ENCODE data around the gene CALM1.

Gene CALM1

GRCh38 chr14:90400904-90401561, 4.2 kb downstream of the CALM1 start:
- H3K4me3 ChIP-seq (ENCODE audit: low read depth, low read length), result no peak overlapping the region
- H3K27me3 ChIP-seq (ENCODE audit: control insufficient read depth, insufficient read depth, low read length), result no peaks in the 10 kb centered on the region
- peaks cover 8% of the 10 kb centered on the region for H3K4me1 ChIP-seq (ENCODE audit: control insufficient read depth, insufficient read depth, low read length)
- no peaks in the 10 kb centered on the region for H3K9me3 ChIP-seq (ENCODE audit: control insufficient read depth, insufficient read depth, low read length)
- H3K36me3 ChIP-seq (ENCODE audit: control insufficient read depth, insufficient read depth, low read length), result peaks cover 45% of the 10 kb centered on the region
- H3K9ac ChIP-seq (ENCODE audit: low read depth, low read length), result no peak overlapping the region

GRCh38 chr14:90402016-90402415, 5.2 kb downstream of the CALM1 start:
- H3K4me1 ChIP-seq (ENCODE audit: control insufficient read depth, insufficient read depth, low read length), result peaks cover 8% of the 10 kb centered on the region
- peaks cover 45% of the 10 kb centered on the region for H3K36me3 ChIP-seq (ENCODE audit: control insufficient read depth, insufficient read depth, low read length)
- no peak overlapping the region for H3K9ac ChIP-seq (ENCODE audit: low read depth, low read length)
- H3K27me3 ChIP-seq (ENCODE audit: control insufficient read depth, insufficient read depth, low read length), result no peaks in the 10 kb centered on the region
- no peak overlapping the region for H3K4me3 ChIP-seq (ENCODE audit: low read depth, low read length)
- H3K9me3 ChIP-seq (ENCODE audit: control insufficient read depth, insufficient read depth, low read length), result no peaks in the 10 kb centered on the region

GRCh38 chr14:90403065-90403464, 6.2 kb downstream of the CALM1 start:
- H3K9ac ChIP-seq (ENCODE audit: low read depth, low read length), result no peak overlapping the region
- peaks cover 45% of the 10 kb centered on the region for H3K36me3 ChIP-seq (ENCODE audit: control insufficient read depth, insufficient read depth, low read length)
- H3K9me3 ChIP-seq (ENCODE audit: control insufficient read depth, insufficient read depth, low read length), result no peaks in the 10 kb centered on the region

GRCh38 chr14:90405101-90405500, 8.3 kb downstream of the CALM1 start:
- H3K27me3 ChIP-seq (ENCODE audit: control insufficient read depth, insufficient read depth, low read length), result no peaks in the 10 kb centered on the region
- H3K36me3 ChIP-seq (ENCODE audit: control insufficient read depth, insufficient read depth, low read length), result peaks cover 45% of the 10 kb centered on the region
- no peak overlapping the region for H3K9ac ChIP-seq (ENCODE audit: low read depth, low read length)
- no peaks in the 10 kb centered on the region for H3K9me3 ChIP-seq (ENCODE audit: control insufficient read depth, insufficient read depth, low read length)
- no peaks in the 10 kb centered on the region for H3K4me1 ChIP-seq (ENCODE audit: control insufficient read depth, insufficient read depth, low read length)
- no peak overlapping the region for H3K4me3 ChIP-seq (ENCODE audit: low read depth, low read length)

More at GRCh38 chr14:90403065-90403464, 6.2 kb downstream of the CALM1 start:
- Histone ChIP-seq H3K4me1 (ENCODE audit: control insufficient read depth, insufficient read depth, low read length) (peaks cover 8% of the 10 kb centered on the region), H3K27me3 (ENCODE audit: control insufficient read depth, insufficient read depth, low read length) (no peaks in the 10 kb centered on the region), H3K4me3 (ENCODE audit: low read depth, low read length) (no peak overlapping the region)

DNA sequence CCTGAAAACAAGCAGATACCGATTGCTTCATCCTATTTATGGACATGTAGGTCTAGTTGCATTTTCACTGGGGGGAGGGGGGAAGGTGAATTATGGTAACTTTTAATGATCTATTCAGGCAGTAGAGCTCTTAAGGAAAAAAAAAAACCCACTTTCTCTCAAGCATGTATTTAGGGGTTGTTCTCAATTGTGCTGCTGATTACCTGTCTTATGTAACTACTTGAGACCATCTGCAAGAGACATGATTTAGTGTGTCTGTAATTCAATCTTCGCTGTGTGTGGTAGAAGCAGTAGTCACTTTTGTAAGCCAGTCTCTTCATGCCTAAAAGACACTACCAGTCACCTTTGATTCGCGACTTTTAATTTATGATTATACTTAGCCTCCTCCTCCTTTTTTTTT, 8.9 kb downstream of the CALM1 start:
- Histone ChIP-seq H3K27me3 (ENCODE audit: control insufficient read depth, insufficient read depth, low read length) (no peaks in the 10 kb centered on the region), H3K9ac (ENCODE audit: low read depth, low read length) (no peak overlapping the region), H3K36me3 (ENCODE audit: control insufficient read depth, insufficient read depth, low read length) (peaks cover 43% of the 10 kb centered on the region), H3K9me3 (ENCODE audit: control insufficient read depth, insufficient read depth, low read length) (no peaks in the 10 kb centered on the region), H3K4me3 (ENCODE audit: low read depth, low read length) (no peak overlapping the region), H3K4me1 (ENCODE audit: control insufficient read depth, insufficient read depth, low read length) (no peaks in the 10 kb centered on the region)

DNA sequence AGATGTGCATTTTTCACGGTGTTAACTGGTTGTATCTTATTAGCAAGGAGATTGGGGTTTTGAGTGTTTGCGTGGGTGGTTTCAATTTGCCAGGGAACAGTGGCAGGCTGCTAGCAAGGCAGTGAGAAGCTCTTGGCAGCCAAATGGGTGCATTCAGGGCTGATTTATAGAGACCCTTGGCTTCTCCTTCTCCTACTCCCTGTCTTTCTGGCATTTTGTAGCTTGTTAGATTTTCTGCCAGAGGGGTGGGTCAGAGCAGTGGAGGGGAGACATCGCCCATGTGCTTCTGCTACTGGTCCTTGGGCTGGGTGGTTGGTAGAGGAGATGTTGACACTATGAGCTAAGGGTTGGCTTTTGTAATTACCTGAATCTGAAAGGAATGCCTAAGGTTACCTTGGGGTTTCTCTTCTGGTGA, 9.6 kb downstream of the CALM1 start:
- Histone ChIP-seq H3K9ac (ENCODE audit: low read depth, low read length) (peak overlapping the region; percentile 24), H3K9me3 (ENCODE audit: control insufficient read depth, insufficient read depth, low read length) (no peaks in the 10 kb centered on the region), H3K4me3 (ENCODE audit: low read depth, low read length) (no peak overlapping the region), H3K27me3 (ENCODE audit: control insufficient read depth, insufficient read depth, low read length) (no peaks in the 10 kb centered on the region), H3K4me1 (ENCODE audit: control insufficient read depth, insufficient read depth, low read length) (no peaks in the 10 kb centered on the region), H3K36me3 (ENCODE audit: control insufficient read depth, insufficient read depth, low read length) (peaks cover 37% of the 10 kb centered on the region)

DNA sequence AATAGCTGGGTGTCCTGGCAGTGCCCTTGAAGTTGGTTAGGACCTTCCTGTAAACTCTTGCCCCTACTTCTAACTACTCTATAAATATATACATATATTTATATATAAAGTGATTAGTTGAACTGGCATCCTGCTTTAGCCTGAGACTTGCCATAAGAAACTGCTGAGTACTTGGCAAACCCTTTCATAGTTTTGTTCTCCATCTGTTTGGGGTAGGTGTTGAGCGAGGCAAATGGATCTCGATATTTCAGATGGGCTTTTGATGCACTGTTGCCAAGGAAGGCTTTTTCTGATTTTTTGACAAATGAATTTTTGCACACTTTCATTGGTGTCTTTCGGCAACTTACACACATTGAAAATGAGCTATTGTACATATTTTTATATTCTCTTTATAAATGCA, 10.4 kb downstream of the CALM1 start:
- Histone ChIP-seq H3K4me3 (ENCODE audit: low read depth, low read length) (no peak overlapping the region), H3K9me3 (ENCODE audit: control insufficient read depth, insufficient read depth, low read length) (no peaks in the 10 kb centered on the region), H3K4me1 (ENCODE audit: control insufficient read depth, insufficient read depth, low read length) (no peaks in the 10 kb centered on the region), H3K27me3 (ENCODE audit: control insufficient read depth, insufficient read depth, low read length) (no peaks in the 10 kb centered on the region), H3K9ac (ENCODE audit: low read depth, low read length) (no peak overlapping the region), H3K36me3 (ENCODE audit: control insufficient read depth, insufficient read depth, low read length) (peaks cover 29% of the 10 kb centered on the region)

DNA sequence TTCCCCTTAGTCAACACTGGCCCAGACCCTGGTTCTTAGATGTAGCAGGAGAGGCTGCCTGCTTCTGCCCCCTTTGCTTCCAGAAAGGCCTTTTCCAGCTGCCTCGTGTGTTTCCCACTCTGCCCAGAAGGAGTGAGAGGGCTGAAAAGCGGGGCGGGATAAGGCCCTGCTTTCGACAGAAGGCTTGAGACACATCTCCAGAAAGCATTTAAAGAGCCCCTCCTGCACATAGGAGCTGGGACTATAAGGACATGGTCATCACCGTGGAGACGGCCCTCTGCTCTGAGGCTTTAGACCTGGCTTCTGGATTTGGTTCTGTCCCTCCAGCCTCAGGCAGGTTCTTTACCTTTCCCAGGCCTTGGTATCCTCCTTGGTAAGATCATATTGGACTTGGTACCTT, 11.9 kb downstream of the CALM1 start:
- no peaks in the 10 kb centered on the region for H3K9me3 ChIP-seq (ENCODE audit: control insufficient read depth, insufficient read depth, low read length)
- H3K36me3 ChIP-seq (ENCODE audit: control insufficient read depth, insufficient read depth, low read length), result peaks cover 16% of the 10 kb centered on the region
- H3K4me3 ChIP-seq (ENCODE audit: low read depth, low read length), result no peak overlapping the region
- H3K4me1 ChIP-seq (ENCODE audit: control insufficient read depth, insufficient read depth, low read length), result no peaks in the 10 kb centered on the region
- H3K27me3 ChIP-seq (ENCODE audit: control insufficient read depth, insufficient read depth, low read length), result no peaks in the 10 kb centered on the region
- no peak overlapping the region for H3K9ac ChIP-seq (ENCODE audit: low read depth, low read length)

- H3K27me3 ChIP-seq (ENCODE audit: control insufficient read depth, insufficient read depth, low read length), result no peaks in the 10 kb centered on the region
- H3K36me3 ChIP-seq (ENCODE audit: control insufficient read depth, insufficient read depth, low read length), result peaks cover 11% of the 10 kb centered on the region
- no peak overlapping the region for H3K9ac ChIP-seq (ENCODE audit: low read depth, low read length)
- H3K4me3 ChIP-seq (ENCODE audit: low read depth, low read length), result no peak overlapping the region
- H3K9me3 ChIP-seq (ENCODE audit: control insufficient read depth, insufficient read depth, low read length), result no peaks in the 10 kb centered on the region
- H3K4me1 ChIP-seq (ENCODE audit: control insufficient read depth, insufficient read depth, low read length), result no peaks in the 10 kb centered on the region
Observed at GRCh38 chr14:90409209-90409730, 12.4 kb downstream of the CALM1 start.

DNA sequence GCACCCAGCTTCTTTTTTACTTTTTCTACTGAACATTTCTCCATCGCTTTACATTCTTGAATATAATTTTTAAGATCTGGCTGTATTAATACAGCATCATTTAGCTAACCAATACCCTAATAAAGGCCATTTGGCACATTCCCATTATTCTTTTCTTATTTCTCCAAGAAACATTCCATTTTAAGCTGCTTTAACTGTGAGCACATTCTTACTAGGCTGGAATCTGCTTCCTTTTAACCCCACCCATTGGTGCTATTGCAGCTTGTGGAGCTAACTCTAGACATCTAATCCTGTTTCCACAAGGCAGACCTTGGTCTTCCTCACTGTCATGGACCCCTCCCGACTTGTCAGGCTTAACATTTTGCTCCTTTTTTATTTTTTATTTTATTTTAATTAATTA, 15.2 kb downstream of the CALM1 start:
- Histone ChIP-seq H3K4me1 (ENCODE audit: control insufficient read depth, insufficient read depth, low read length) (no peaks in the 10 kb centered on the region), H3K9me3 (ENCODE audit: control insufficient read depth, insufficient read depth, low read length) (no peaks in the 10 kb centered on the region), H3K27me3 (ENCODE audit: control insufficient read depth, insufficient read depth, low read length) (no peaks in the 10 kb centered on the region), H3K4me3 (ENCODE audit: low read depth, low read length) (no peak overlapping the region), H3K9ac (ENCODE audit: low read depth, low read length) (no peak overlapping the region), H3K36me3 (ENCODE audit: control insufficient read depth, insufficient read depth, low read length) (no peaks in the 10 kb centered on the region)

DNA sequence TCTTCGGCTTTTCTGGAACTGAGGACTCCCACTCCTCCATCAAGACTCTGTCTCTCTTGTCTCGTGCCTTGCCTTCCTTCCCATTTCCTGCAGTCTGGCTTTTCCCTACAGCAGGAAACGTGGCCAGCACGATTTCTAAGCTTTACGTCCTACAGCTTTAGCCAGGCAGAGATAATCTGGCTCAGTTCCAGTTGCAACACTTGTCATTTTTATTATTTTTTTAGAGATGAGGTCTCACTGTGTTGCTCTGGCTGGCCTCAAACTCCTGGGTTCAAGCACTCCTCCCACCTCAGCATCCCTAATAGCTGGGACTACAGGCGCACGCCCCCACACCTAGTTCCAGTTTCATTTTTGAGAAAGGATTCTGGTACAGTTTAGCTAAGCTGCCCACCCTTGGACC, 19.9 kb downstream of the CALM1 start:
- no peak overlapping the region for H3K9ac ChIP-seq (ENCODE audit: low read depth, low read length)
- H3K9me3 ChIP-seq (ENCODE audit: control insufficient read depth, insufficient read depth, low read length), result no peaks in the 10 kb centered on the region
- no peak overlapping the region for H3K4me3 ChIP-seq (ENCODE audit: low read depth, low read length)
- no peaks in the 10 kb centered on the region for H3K4me1 ChIP-seq (ENCODE audit: control insufficient read depth, insufficient read depth, low read length)
- H3K27me3 ChIP-seq (ENCODE audit: control insufficient read depth, insufficient read depth, low read length), result no peaks in the 10 kb centered on the region
- H3K36me3 ChIP-seq (ENCODE audit: control insufficient read depth, insufficient read depth, low read length), result no peaks in the 10 kb centered on the region

DNA sequence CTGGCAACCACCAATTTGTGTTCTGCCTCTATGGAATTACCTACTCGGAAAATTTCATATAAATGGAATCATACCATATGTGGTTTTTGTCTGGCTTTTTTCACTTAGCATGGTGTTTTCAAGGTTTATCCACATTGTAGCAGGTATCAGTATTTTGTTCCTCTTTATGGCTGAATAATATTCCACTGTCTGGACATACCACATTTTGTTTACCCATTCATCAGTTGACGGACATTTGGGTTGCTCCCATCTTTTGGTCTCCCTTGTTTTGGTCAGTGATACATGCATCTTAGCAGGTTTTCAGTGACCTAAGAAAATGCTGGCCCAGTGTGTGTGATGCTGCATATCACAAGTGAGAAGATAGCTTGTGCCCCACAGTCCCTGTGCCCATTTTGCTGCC, 21.2 kb downstream of the CALM1 start:
- H3K4me1 ChIP-seq (ENCODE audit: control insufficient read depth, insufficient read depth, low read length), result no peaks in the 10 kb centered on the region

More for the DNA sequence above, 21.2 kb downstream of the CALM1 start:
- H3K4me3 ChIP-seq (ENCODE audit: low read depth, low read length), result no peak overlapping the region
- H3K36me3 ChIP-seq (ENCODE audit: control insufficient read depth, insufficient read depth, low read length), result no peaks in the 10 kb centered on the region
- H3K27me3 ChIP-seq (ENCODE audit: control insufficient read depth, insufficient read depth, low read length), result no peaks in the 10 kb centered on the region
- H3K9ac ChIP-seq (ENCODE audit: low read depth, low read length), result no peak overlapping the region
- no peaks in the 10 kb centered on the region for H3K9me3 ChIP-seq (ENCODE audit: control insufficient read depth, insufficient read depth, low read length)

All from iPS-15b (cell line).